NCI-H1105 (cell line): ENCODE measurements around the gene CROCC2.

Experiments used
- DNase-seq: peaks from one replicate; lab custom pipeline; 2025; lab: John Stamatoyannopoulos, UW

The CROCC2 gene

GRCh38 chr2:240988146-240988545, 82.0 kb downstream of the CROCC2 start:
- DNase-seq: no peak

GRCh38 chr2:240988571-240989271, 82.6 kb downstream of the CROCC2 start:
- DNase-seq: no peak

DNA sequence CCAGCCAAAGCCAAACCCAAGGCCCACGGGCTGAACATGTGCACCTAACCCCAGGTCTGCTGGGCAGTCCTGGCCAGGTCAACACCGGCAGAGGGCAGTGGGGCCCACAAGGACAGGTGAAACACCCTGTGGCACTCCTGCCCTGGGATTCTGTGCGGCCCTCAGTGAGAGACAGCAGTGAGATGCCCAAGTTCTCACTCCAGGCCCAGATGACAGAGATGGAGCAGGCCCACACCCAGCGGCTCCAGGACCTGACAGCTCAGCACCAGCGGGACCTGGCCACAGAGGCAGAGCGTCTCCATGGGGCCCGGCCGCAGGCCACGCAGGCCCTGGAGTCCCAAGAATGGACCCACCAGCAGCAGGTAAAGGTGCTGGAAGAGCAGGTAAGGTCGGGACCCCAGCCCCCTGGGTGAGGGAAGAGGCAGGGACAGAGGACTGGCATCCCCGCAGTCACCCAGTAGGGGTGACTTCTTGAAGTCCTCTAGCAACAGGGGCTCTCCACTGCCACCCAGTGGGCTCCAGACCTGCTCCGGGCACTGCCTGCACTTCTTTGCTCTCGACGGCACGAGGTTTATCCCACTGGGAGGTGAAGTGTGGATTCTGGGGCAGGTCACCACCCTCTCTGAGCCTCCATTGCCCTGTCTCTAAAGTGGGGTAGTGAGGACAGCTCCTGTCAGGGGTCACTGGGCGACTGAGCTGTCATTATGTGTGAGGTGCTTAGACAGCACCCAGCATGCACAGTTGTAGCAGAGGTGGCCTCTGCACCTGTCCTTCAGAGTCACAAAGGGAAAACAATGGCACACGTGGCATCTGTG, 83.5 kb downstream of the CROCC2 start:
- peak; percentile 7 for DNase-seq

GRCh38 chr2:240990266-240990529, 84.1 kb downstream of the CROCC2 start:
- no peak for DNase-seq

DNA sequence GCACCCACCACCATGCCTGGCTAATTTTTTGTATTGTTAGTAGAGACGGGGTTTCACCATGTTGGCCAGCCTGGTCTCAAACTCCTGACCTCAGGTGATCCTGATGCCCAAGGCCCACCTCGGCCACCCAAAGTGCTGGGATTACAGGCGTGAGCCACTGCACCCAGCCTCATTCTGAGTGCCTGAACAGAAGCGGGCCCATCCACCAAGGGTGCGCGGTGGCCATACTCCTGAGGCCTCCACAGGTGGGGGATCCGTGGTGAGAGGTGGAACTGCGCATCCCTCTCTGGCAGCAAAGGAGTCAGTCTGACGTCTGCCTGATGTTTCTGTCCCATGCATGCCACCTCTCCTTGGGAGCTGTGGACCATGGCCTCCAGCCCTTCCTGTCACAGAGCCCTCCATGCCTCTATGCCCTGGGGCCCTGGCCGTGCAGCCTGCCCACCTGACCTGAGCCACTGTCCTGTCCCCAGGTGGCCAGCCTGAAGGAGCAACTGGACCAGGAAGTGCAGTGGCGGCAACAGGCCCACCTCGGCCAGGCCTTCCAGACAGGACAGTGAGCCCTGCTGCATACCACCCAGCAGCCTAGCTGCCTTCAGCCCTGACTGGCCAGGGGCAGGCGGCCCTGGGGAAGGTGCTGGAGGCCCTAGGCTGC, 84.7 kb downstream of the CROCC2 start:
- DNase-seq: no peak

DNA sequence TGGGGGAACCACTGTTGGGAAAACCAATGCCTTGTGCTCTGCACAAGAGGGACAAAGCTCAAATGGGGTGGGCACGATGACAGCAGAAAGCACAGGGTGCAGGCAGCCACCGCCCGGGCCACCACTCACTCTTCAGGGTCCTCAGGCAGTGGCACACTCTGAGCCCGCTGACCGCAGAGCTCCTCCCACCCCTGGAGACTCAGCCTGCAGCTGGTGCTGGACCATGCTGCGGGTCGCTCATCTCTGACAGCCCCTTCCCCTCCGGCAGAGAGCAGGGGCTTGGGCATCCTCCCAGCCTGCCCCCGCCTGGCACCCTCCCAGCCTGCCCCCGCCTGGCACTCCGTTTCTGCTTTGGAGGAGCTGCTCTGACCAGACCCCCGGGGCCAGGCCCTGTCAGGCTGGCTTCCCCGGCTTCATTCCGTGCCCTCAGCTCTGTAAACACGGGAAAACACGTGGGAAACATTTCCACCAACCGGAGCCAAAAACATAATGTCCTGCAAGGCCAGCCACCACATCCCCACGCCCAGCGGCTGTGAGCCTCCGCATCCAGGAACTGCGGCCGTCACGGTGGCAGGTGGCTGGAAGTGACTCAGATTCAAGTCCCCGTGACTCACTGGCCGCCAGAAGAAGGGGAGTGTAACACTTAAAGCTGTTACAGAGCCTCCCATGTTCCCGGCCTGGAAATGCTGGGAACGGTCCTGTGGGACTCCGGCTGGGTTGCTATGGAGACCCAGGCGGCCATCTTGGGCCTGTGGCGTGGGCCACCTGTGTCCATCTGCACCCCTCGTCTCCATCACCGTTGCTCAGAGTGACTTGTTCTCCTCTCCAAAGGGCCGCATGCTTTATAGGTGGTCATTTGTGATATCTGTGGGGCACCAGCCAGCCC, 85.5 kb downstream of the CROCC2 start:
- DNase-seq: no peak

GRCh38 chr2:240992572-240993291, 86.6 kb downstream of the CROCC2 start:
- DNase-seq: no peak

- no peak for DNase-seq
Measured at GRCh38 chr2:240993446-240994170, 87.5 kb downstream of the CROCC2 start.

DNA sequence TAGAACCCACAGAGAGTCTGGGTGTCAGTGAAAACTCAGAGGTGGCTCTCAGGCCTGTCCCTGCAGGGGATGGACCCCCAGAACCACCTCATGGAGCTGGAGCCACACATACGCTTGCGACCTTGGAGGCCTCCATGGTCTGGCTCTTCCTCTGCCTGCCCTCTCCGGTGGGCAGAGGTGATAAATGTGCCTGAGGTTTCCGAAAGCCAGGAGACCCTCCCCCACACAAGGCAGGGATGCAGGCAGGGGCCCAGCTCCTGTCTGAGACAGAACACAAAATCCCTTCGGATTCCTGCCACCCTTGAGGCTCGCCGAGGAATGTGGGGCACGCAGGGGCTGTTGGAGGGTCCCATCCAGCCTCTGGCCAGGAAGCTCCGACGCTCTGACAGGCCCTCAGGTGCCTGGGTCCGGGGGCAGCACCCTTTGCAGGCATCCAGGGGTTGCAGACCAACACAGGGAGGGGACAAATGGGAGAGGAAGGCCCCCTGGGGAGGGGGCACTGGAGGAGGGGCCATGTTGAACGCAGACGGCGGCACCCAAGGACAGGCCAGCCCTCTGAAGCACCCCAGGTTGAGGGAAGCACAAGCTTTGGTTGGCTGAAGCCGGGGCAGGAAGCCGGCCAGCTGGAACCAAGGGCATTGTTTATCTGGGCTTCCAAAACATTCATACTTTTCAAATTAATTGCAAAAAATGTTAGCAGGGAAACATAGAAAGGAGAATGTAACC, 88.2 kb downstream of the CROCC2 start:
- DNase-seq: no peak

- no peak for DNase-seq
Measured at GRCh38 chr2:240995041-240996021, 89.2 kb downstream of the CROCC2 start.

DNA sequence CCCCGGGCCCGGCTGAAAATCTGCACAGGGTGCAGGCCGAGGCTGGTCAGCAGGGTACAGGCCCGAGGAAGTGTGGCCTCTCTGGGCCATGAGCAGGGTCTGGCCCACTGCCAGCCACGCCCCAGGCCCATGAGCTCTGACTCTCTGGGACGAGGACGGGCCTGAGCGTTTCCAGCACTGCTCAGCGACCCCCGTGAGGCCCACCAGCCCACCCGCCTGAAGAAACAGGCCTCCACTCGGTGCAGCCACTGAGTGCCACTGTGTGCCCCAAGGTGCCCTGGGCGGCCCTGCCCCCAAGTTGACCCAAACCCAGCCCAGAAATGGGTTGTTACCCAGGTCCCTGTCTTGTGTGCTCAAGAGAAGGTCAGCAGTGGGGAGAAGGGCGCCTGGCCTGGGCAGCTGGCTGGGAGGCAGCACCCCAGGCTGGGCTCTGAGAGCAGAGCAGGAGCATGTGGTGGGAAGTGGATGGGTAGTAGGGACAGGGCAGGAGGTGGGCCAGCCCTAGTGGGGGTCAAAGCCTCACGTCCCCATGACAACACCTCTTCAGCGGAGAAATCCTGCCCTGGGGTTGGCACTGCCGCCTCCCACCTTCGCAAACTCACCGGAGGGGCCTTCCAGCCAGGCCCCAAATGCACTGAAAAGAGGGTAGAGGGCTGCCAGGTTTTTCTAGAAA, 90.2 kb downstream of the CROCC2 start:
- DNase-seq: no peak

DNA sequence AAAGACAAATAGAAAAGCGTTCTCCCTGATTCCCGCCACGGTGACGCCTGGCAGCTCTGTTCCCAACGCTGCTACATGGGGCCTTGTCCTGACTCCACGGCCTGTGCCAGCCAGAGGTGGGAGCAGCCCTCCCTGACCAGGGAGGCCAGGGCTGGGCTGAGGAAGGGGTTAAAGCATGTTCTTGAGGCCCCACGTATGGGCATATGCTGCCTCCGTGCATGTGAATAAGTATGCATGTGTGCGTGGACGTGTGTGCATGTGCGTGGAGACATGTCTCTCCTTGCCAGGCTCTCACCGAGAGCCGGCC, 90.7 kb downstream of the CROCC2 start:
- DNase-seq: no peak

DNA sequence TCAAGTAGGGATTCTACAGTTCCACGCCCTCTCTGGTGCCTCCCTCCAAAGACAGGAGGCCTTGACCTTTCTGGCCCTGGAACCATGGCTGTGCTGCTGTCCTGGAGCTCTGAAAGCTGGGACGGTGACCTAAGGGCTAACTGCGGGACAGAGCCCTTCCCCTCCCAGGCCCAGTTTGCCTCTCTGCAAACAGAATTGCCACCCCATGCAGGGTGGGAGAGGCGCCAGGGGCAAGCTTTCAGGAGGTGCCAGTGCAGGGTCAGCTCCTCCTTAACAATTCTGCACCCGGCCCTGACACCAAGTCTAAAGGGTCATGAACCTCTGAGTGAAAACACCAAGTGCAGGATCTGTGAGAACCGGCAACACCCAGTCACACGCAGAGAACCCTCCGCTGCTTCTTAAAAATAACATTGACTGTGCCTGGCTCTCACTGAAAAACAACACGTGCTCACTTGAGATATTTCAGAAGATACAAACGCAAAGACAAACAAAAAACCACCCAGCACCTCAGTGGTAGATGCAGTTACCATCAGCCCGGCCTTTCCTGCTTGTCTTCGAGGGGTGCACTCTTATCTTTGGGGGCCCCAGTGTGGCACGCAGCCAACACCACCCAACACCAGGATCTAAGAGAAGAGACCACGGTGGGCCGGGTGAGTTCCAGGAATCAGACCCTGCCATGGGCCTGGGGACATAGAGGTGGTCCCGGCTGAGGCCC, 91.2 kb downstream of the CROCC2 start:
- no peak for DNase-seq

- DNase-seq: peak; percentile 48
Measured at GRCh38 chr2:240997856-240998705, 91.9 kb downstream of the CROCC2 start, which contains the start of gene SNED1. Gene SNED1 (plus strand): TSS chr2:240998618. CDS start chr2:240998838, 220 bp downstream.

DNA sequence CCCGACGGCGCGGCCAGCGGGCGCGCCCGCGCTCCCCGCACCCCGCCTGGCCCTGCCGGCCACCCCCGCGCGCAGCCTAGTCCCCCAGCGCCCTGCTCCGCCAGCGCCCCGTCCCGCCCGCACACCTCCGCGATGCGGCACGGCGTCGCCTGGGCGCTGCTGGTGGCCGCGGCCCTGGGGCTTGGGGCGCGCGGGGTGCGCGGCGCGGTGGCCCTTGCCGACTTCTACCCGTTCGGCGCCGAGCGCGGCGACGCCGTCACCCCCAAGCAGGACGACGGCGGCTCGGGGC, 92.5 kb downstream of the CROCC2 start:
- no peak for DNase-seq

DNA sequence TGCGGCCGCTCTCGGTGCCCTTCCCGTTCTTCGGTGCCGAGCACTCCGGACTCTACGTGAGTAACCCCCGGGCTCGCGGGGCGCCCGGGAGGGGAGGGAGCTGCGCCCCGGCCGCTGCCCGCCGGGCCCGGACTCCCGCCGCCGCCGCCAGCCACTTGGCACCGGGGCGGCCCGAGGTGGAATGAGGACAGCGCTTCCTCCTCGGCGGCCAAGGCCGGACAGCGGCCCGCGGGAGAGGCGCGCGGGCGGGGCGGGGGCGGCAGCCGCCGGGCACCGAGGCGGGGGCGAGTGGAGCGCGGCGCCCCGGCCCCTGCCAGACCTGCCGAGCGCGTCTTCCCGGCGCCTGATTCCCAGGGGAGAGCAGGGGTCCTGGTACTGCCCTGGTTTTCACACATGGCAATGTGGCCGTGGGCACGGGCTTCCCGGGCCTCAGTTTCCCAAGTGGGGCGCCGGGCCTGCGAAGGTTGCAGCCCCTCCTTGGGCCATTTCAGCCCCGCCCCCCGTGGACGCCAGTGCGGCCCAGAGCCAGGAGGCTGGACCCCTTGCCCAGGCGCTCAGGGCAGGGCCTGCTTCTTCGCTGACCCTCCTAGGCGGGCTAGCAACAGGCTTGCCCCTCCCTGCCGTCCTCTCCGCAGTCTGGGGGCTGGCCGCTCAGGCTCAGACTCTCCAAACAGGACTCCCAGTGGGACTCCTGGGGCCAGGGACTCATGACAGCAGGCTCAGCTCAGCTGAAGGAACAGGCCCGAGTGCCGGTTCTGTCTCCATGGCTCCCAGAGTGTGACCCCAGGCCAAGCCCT, 93.1 kb downstream of the CROCC2 start:
- DNase-seq: no peak
